NCI-H526 (cell line): ENCODE measurements around the gene DHFR.
"Not testable (repeated sequence)": the region's sequence is repeated elsewhere in the genome, so short reads cannot be mapped to it uniquely, and the experiment has no call there.

Source experiments
- DNase-seq, 2 experiments: peaks; one replicate each; lab custom pipeline; 2025; lab: John Stamatoyannopoulos, UW

Gene DHFR

GRCh38 chr5:80654391-80655230, at the start of gene DHFR, which contains the start of gene MSH3:
DHFR (minus strand) TSS chr5:80654983; CDS start chr5:80654489, 494 bp downstream.
MSH3 (plus strand) TSS chr5:80654652; CDS start chr5:80654728, 76 bp downstream.
- DNase-seq, result peak; percentile 84 to 90

GRCh38 chr5:80704221-80704620, 49.4 kb upstream of the DHFR start:
- no peak for DNase-seq

GRCh38 chr5:80703747-80704146, 49.0 kb upstream of the DHFR start:
- DNase-seq, result no peak

- no peak for DNase-seq
These were observed 48.5 kb upstream of the DHFR start for GRCh38 chr5:80703291-80703690.

- no peak for DNase-seq
These were observed 46.8 kb upstream of the DHFR start for GRCh38 chr5:80701597-80701996.

- DNase-seq, result no peak
These were observed 43.6 kb upstream of the DHFR start for GRCh38 chr5:80698369-80698768.

- DNase-seq, result no peak
These were observed 42.3 kb upstream of the DHFR start for GRCh38 chr5:80697100-80697499.

GRCh38 chr5:80696450-80696849, 41.7 kb upstream of the DHFR start:
- no peak for DNase-seq

- no peak for DNase-seq
These were observed 40.9 kb upstream of the DHFR start for GRCh38 chr5:80695666-80696065.

- no peak for DNase-seq
These were observed 34.8 kb upstream of the DHFR start for GRCh38 chr5:80689627-80690026.

- DNase-seq, result no peak
These were observed 34.1 kb upstream of the DHFR start for GRCh38 chr5:80688648-80689420.

- DNase-seq, result peak in 1 of 2 experiments; percentile 35
These were observed 32.0 kb upstream of the DHFR start for GRCh38 chr5:80686757-80687156.

- DNase-seq, result no peak
These were observed 21.9 kb upstream of the DHFR start for GRCh38 chr5:80676706-80677105.

- DNase-seq, result peak; percentile 3 to 64
These were observed 17.5 kb upstream of the DHFR start for GRCh38 chr5:80672140-80672736.

- DNase-seq, result no peak
These were observed 13.5 kb upstream of the DHFR start for GRCh38 chr5:80668016-80668969.

GRCh38 chr5:80667384-80667783, 12.6 kb upstream of the DHFR start:
- no peak for DNase-seq

- no peak for DNase-seq
These were observed 10.3 kb upstream of the DHFR start for GRCh38 chr5:80665057-80665456.

GRCh38 chr5:80662108-80662507, 7.3 kb upstream of the DHFR start:
- DNase-seq, result no peak

- DNase-seq, result not testable (repeated sequence)
These were observed 5.9 kb upstream of the DHFR start for GRCh38 chr5:80660661-80661060.

- no peak for DNase-seq
These were observed 4.3 kb upstream of the DHFR start for GRCh38 chr5:80659106-80659505.

GRCh38 chr5:80656425-80656824, 1.6 kb upstream of the DHFR start:
- peak in 1 of 2 experiments; percentile 10 for DNase-seq
